Measurements from ENCODE around the gene NRG2.

Gene NRG2

GRCh38 chr5:139975942-139976341 lies 67.2 kb downstream of the NRG2 start:
- Histone ChIP-seq H3K27me3 (ENCODE audit: control insufficient read depth, insufficient read depth, low read length) (no peaks in the 10 kb centered on the region), H3K27ac (ENCODE audit: low read length) (no peak overlapping the region), H3K36me3 (ENCODE audit: control insufficient read depth, insufficient read depth, low read length) (no peaks in the 10 kb centered on the region), H3K9me3 (ENCODE audit: control insufficient read depth, insufficient read depth, low read length) (no peaks in the 10 kb centered on the region), H3K4me3 (ENCODE audit: low read length) (no peak overlapping the region), H3K4me1 (ENCODE audit: control insufficient read depth, insufficient read depth, low read length) (no peaks in the 10 kb centered on the region)
- DNase-seq (ENCODE audit: low read depth, low spot score), result no peak
- WGBS (ENCODE audit: insufficient coverage, insufficient read length), result no CpG with 5 or more reads among the region's 1 CpG

GRCh38 chr5:139975306-139975705 lies 67.8 kb downstream of the NRG2 start:
- no peaks in the 10 kb centered on the region for H3K27me3 ChIP-seq (ENCODE audit: control insufficient read depth, insufficient read depth, low read length)
- H3K27ac ChIP-seq (ENCODE audit: low read length), result no peak overlapping the region
- WGBS (ENCODE audit: insufficient coverage, insufficient read length), result no CpG with 5 or more reads among the region's 3 CpGs
- no peak overlapping the region for H3K4me3 ChIP-seq (ENCODE audit: low read length)
- DNase-seq (ENCODE audit: low read depth, low spot score), result no peak
- H3K36me3 ChIP-seq (ENCODE audit: control insufficient read depth, insufficient read depth, low read length), result no peaks in the 10 kb centered on the region
- H3K4me1 ChIP-seq (ENCODE audit: control insufficient read depth, insufficient read depth, low read length), result no peaks in the 10 kb centered on the region
- no peaks in the 10 kb centered on the region for H3K9me3 ChIP-seq (ENCODE audit: control insufficient read depth, insufficient read depth, low read length)

- no peak overlapping the region for H3K4me3 ChIP-seq (ENCODE audit: low read length)
Measured at GRCh38 chr5:139974661-139975060, 68.4 kb downstream of the NRG2 start.

GRCh38 chr5:139971202-139971725 lies 71.8 kb downstream of the NRG2 start:
- H3K9me3 ChIP-seq (ENCODE audit: control insufficient read depth, insufficient read depth, low read length), result no peaks in the 10 kb centered on the region
- no peak overlapping the region for H3K4me3 ChIP-seq (ENCODE audit: low read length)
- H3K4me1 ChIP-seq (ENCODE audit: control insufficient read depth, insufficient read depth, low read length), result no peaks in the 10 kb centered on the region
- no peak for DNase-seq (ENCODE audit: low read depth, low spot score)
- H3K36me3 ChIP-seq (ENCODE audit: control insufficient read depth, insufficient read depth, low read length), result no peaks in the 10 kb centered on the region
- H3K27ac ChIP-seq (ENCODE audit: low read length), result no peak overlapping the region
- H3K27me3 ChIP-seq (ENCODE audit: control insufficient read depth, insufficient read depth, low read length), result no peaks in the 10 kb centered on the region
- WGBS (ENCODE audit: insufficient coverage, insufficient read length), result no CpG with 5 or more reads among the region's 4 CpGs

More at GRCh38 chr5:139974661-139975060, 68.4 kb downstream of the NRG2 start:
- H3K9me3 ChIP-seq (ENCODE audit: control insufficient read depth, insufficient read depth, low read length), result no peaks in the 10 kb centered on the region
- H3K27ac ChIP-seq (ENCODE audit: low read length), result no peak overlapping the region
- H3K27me3 ChIP-seq (ENCODE audit: control insufficient read depth, insufficient read depth, low read length), result no peaks in the 10 kb centered on the region
- WGBS (ENCODE audit: insufficient coverage, insufficient read length), result no CpG with 5 or more reads among the region's 6 CpGs
- DNase-seq (ENCODE audit: low read depth, low spot score), result no peak
- no peaks in the 10 kb centered on the region for H3K4me1 ChIP-seq (ENCODE audit: control insufficient read depth, insufficient read depth, low read length)
- no peaks in the 10 kb centered on the region for H3K36me3 ChIP-seq (ENCODE audit: control insufficient read depth, insufficient read depth, low read length)

- H3K27ac ChIP-seq (ENCODE audit: low read length), result no peak overlapping the region
- no peaks in the 10 kb centered on the region for H3K27me3 ChIP-seq (ENCODE audit: control insufficient read depth, insufficient read depth, low read length)
- H3K4me3 ChIP-seq (ENCODE audit: low read length), result no peak overlapping the region
- H3K4me1 ChIP-seq (ENCODE audit: control insufficient read depth, insufficient read depth, low read length), result no peaks in the 10 kb centered on the region
- no peaks in the 10 kb centered on the region for H3K36me3 ChIP-seq (ENCODE audit: control insufficient read depth, insufficient read depth, low read length)
- WGBS (ENCODE audit: insufficient coverage, insufficient read length), result no CpG with 5 or more reads among the region's 2 CpGs
- H3K9me3 ChIP-seq (ENCODE audit: control insufficient read depth, insufficient read depth, low read length), result no peaks in the 10 kb centered on the region
- no peak for DNase-seq (ENCODE audit: low read depth, low spot score)
Measured at GRCh38 chr5:139969318-139969717, 73.8 kb downstream of the NRG2 start.

- H3K4me3 ChIP-seq (ENCODE audit: low read length), result no peak overlapping the region
- peak; percentile 72 for DNase-seq (ENCODE audit: low read depth, low spot score)
- no peaks in the 10 kb centered on the region for H3K27me3 ChIP-seq (ENCODE audit: control insufficient read depth, insufficient read depth, low read length)
- no peaks in the 10 kb centered on the region for H3K36me3 ChIP-seq (ENCODE audit: control insufficient read depth, insufficient read depth, low read length)
- WGBS (ENCODE audit: insufficient coverage, insufficient read length), result no CpG with 5 or more reads among the region's 23 CpGs
- H3K27ac ChIP-seq (ENCODE audit: low read length), result no peak overlapping the region
- H3K4me1 ChIP-seq (ENCODE audit: control insufficient read depth, insufficient read depth, low read length), result no peaks in the 10 kb centered on the region
- no peaks in the 10 kb centered on the region for H3K9me3 ChIP-seq (ENCODE audit: control insufficient read depth, insufficient read depth, low read length)
Measured at GRCh38 chr5:139968547-139969261, 74.4 kb downstream of the NRG2 start.

GRCh38 chr5:139967353-139967752 lies 75.7 kb downstream of the NRG2 start:
- Histone ChIP-seq H3K36me3 (ENCODE audit: control insufficient read depth, insufficient read depth, low read length) (no peaks in the 10 kb centered on the region), H3K27ac (ENCODE audit: low read length) (no peak overlapping the region), H3K27me3 (ENCODE audit: control insufficient read depth, insufficient read depth, low read length) (no peaks in the 10 kb centered on the region), H3K4me3 (ENCODE audit: low read length) (no peak overlapping the region), H3K9me3 (ENCODE audit: control insufficient read depth, insufficient read depth, low read length) (no peaks in the 10 kb centered on the region), H3K4me1 (ENCODE audit: control insufficient read depth, insufficient read depth, low read length) (no peaks in the 10 kb centered on the region)
- WGBS (ENCODE audit: insufficient coverage, insufficient read length), result no CpG with 5 or more reads among the region's 8 CpGs
- no peak for DNase-seq (ENCODE audit: low read depth, low spot score)

- H3K36me3 ChIP-seq (ENCODE audit: control insufficient read depth, insufficient read depth, low read length), result no peaks in the 10 kb centered on the region
- H3K27me3 ChIP-seq (ENCODE audit: control insufficient read depth, insufficient read depth, low read length), result no peaks in the 10 kb centered on the region
- no CpG with 5 or more reads among the region's 4 CpGs for WGBS (ENCODE audit: insufficient coverage, insufficient read length)
- H3K4me3 ChIP-seq (ENCODE audit: low read length), result no peak overlapping the region
- DNase-seq (ENCODE audit: low read depth, low spot score), result no peak
- no peaks in the 10 kb centered on the region for H3K4me1 ChIP-seq (ENCODE audit: control insufficient read depth, insufficient read depth, low read length)
- H3K27ac ChIP-seq (ENCODE audit: low read length), result no peak overlapping the region
- H3K9me3 ChIP-seq (ENCODE audit: control insufficient read depth, insufficient read depth, low read length), result no peaks in the 10 kb centered on the region
Measured at GRCh38 chr5:139966856-139967255, 76.2 kb downstream of the NRG2 start.

GRCh38 chr5:139964994-139965565 lies 78.0 kb downstream of the NRG2 start:
- no peaks in the 10 kb centered on the region for H3K4me1 ChIP-seq (ENCODE audit: control insufficient read depth, insufficient read depth, low read length)
- no peak overlapping the region for H3K27ac ChIP-seq (ENCODE audit: low read length)
- no peaks in the 10 kb centered on the region for H3K36me3 ChIP-seq (ENCODE audit: control insufficient read depth, insufficient read depth, low read length)
- H3K9me3 ChIP-seq (ENCODE audit: control insufficient read depth, insufficient read depth, low read length), result no peaks in the 10 kb centered on the region
- no peak overlapping the region for H3K4me3 ChIP-seq (ENCODE audit: low read length)
- H3K27me3 ChIP-seq (ENCODE audit: control insufficient read depth, insufficient read depth, low read length), result no peaks in the 10 kb centered on the region
- no peak for DNase-seq (ENCODE audit: low read depth, low spot score)
- WGBS (ENCODE audit: insufficient coverage, insufficient read length), result no CpG with 5 or more reads among the region's 8 CpGs

GRCh38 chr5:139964266-139964993 lies 78.7 kb downstream of the NRG2 start:
- Histone ChIP-seq H3K36me3 (ENCODE audit: control insufficient read depth, insufficient read depth, low read length) (no peaks in the 10 kb centered on the region), H3K4me3 (ENCODE audit: low read length) (no peak overlapping the region), H3K9me3 (ENCODE audit: control insufficient read depth, insufficient read depth, low read length) (no peaks in the 10 kb centered on the region), H3K4me1 (ENCODE audit: control insufficient read depth, insufficient read depth, low read length) (no peaks in the 10 kb centered on the region), H3K27ac (ENCODE audit: low read length) (no peak overlapping the region), H3K27me3 (ENCODE audit: control insufficient read depth, insufficient read depth, low read length) (no peaks in the 10 kb centered on the region)
- WGBS (ENCODE audit: insufficient coverage, insufficient read length), result no CpG with 5 or more reads among the region's 4 CpGs
- no peak for DNase-seq (ENCODE audit: low read depth, low spot score)

Measured in iPS DF 6.9 (cell line).